BLaER1 treated with 17β-estradiol and CSF1 and Interleukin-3, amounts not matched to agents 10 nM and 100 nM (cell line): ENCODE measurements around the gene ZNF878.

Source experiments
- H3K27ac ChIP-seq, 11 experiments: shearing (Covaris generic); formaldehyde crosslinking; 2 replicates each; pipeline ENCODE4 v1.8.1; 2022
- H3K27me3 ChIP-seq, 11 experiments: shearing (Covaris generic); formaldehyde crosslinking; 2 replicates each; pipeline ENCODE4 v1.8.1; 2022
- H3K36me3 ChIP-seq, 11 experiments: shearing (Covaris generic); formaldehyde crosslinking; 2 replicates each; pipeline ENCODE4 v1.8.1; 2022
- H3K4me1 ChIP-seq, 10 experiments: shearing (Covaris generic); formaldehyde crosslinking; 2 replicates each; pipeline ENCODE4 v1.8.1; 2022
- H3K4me2 ChIP-seq, 11 experiments: shearing (Covaris generic); formaldehyde crosslinking; 2 replicates each; pipeline ENCODE4 v1.8.1; 2022
- H3K4me3 ChIP-seq, 10 experiments: shearing (Covaris generic); formaldehyde crosslinking; 2 replicates each; pipeline ENCODE4 v1.8.1; 2022
- H3K9ac ChIP-seq, 11 experiments: shearing (Covaris generic); formaldehyde crosslinking; 2 replicates each; pipeline ENCODE4 v1.8.1; 2022
- H3K9me3 ChIP-seq, 11 experiments: shearing (Covaris generic); formaldehyde crosslinking; replicated peaks in 1 of 11; 2 replicates each; pipeline ENCODE4 v1.8.1; 2022
- H4K20me1 ChIP-seq, 11 experiments: shearing (Covaris generic); formaldehyde crosslinking; 2 replicates each; pipeline ENCODE4 v1.8.1; 2022
- Cebpa-rat ChIP-seq, 11 experiments: shearing (Covaris generic); IDR thresholded peaks; 2 replicates each; pipeline ENCODE4 v1.8.1; 2022

Gene ZNF878

DNA sequence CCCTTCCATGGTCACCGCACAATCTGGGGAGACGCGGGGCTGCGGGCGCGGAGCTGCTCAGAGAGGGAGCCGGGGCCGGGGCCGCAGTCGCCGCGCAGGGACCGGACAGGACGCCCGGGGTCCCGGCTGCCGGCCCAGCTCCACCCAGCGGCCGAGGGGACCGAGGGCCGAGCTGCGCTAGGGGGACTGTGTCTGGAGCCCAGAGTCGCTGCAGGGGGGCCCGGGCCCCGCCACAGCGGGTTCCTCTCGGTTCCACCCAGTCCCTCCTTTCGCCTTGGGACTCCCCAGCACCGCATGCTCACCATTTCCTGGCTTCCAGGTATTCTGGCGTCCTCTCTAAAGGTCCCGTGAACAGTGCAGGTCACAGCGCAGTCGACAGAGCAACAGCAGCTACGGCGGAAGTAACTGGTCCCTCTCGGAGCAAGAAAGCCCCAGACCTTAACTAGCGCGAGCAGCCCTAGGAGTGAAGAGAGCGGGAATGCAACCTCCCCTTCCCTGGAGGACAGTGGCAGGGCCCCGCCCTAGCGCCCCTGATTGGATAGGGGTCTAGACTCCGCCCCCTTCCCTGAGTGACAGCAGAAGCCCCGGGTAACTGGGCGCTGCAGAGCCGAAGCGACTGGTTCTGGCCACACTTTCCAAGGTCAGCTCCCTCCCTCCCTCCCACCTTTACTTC, at the start of gene ZNF878:
Gene ZNF878 (minus strand): TSS at position 465 of the 673 bp plus-strand sequence. CDS start 160 bp downstream, at position 305.
- Histone ChIP-seq H3K27ac (peak within 1 kb of the TSS; percentile 21 to 82 (median 72); a peak in 21 of 22 replicates), H3K4me2 (peak within 1 kb of the TSS; percentile 86 to 99 (median 96)), H3K4me1 (peaks cover 8 to 13% (median 9%) of the 10 kb centered on the region in 10 experiments; a peak in 19 of 20 replicates), H3K9ac (peak within 1 kb of the TSS; percentile 76 to 87 (median 81)), H4K20me1 (no peaks in the 10 kb centered on the region; a peak in 1 of 22 replicates), H3K9me3 (peaks cover 26 to 38% (median 32%) of the 10 kb centered on the region in 11 experiments), H3K4me3 (peak within 1 kb of the TSS; percentile 74 to 84 (median 77)), H3K27me3 (no peaks in the 10 kb centered on the region), H3K36me3 (peaks cover 4 to 28% (median 16%) of the 10 kb centered on the region in 11 experiments)
- no peak for TF ChIP-seq Cebpa-rat (IDR thresholded peaks at IDR 0.05)

DNA sequence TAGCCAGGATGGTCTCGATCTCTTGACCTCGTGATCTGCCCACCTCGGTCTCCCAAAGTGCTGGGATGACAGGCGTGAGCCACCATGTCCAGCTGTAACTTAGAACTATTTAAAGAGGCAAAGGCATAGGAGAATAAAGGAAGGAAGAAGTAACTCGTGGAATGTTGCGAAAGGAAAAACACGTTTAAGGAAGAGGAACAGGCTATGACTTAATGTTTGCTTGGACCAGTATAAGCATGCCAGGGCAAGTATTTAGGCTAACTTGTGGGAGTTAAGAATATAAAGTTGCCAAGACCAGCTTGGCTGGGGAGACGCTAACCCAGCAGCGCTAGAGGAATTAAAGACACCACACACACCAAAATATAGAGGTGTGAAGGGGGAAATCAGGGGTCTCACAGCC, 45.3 kb upstream of the ZNF878 start:
- Histone ChIP-seq H3K4me1 (peaks cover 9 to 11% (median 10%) of the 10 kb centered on the region in 10 experiments; a peak in 19 of 20 replicates), H3K4me2 (no peak overlapping the region), H3K4me3 (peak overlapping the region in 2 of 10 experiments; percentile 1 to 33; a peak in 2 of 20 replicates), H3K36me3 (peaks cover 0 to 87% (median 80%) of the 10 kb centered on the region in 11 experiments), H3K27ac (no peak overlapping the region), H3K9ac (no peak overlapping the region), H4K20me1 (no peaks in the 10 kb centered on the region), H3K27me3 (no peaks in the 10 kb centered on the region), H3K9me3 (peaks cover 0 to 72% (median 0%) of the 10 kb centered on the region in 11 experiments; a peak in 19 of 22 replicates)
- TF ChIP-seq Cebpa-rat (IDR thresholded peaks at IDR 0.05): no peak

DNA sequence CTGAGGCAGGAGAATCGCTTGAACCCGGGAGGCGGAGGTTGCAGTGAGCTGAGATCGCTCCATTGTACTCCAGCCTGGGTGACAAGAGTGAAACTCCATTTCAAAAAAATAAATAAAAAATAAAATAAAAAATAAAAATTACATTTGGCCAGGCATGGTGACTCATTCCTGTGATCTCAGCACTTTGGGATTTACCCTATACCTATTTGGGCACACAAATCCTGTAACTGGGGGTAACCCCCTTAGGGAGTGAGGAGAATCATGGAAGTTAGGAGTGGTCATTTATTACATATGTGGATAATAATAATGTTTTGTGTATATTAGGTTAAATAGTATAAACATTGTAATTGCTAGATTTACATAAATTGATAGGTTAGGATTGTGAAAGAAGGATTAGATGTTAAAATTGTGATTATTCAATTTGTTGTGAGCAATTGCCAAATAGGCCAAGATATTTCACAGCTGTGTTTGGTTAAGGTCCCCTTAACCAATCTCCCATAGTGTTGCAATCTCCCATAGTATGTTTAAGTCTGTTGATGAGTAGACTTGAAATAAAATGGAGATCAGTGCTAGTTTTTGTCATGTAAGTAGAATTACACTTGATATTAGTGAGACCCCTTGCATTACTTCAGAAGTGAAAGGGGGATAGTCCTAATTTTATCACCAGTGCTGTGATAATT, 42.5 kb upstream of the ZNF878 start:
- H3K4me1 ChIP-seq: peaks cover 22 to 27% (median 24%) of the 10 kb centered on the region in 10 experiments
- H3K36me3 ChIP-seq: peaks cover 0 to 67% (median 62%) of the 10 kb centered on the region in 11 experiments
- no peak overlapping the region for H3K9ac ChIP-seq
- peak overlapping the region in 2 of 10 experiments; percentile 4 to 19; a peak in 1 of 20 replicates for H3K4me3 ChIP-seq
- no peak for TF ChIP-seq Cebpa-rat (IDR thresholded peaks at IDR 0.05)
- H3K27ac ChIP-seq: no peak overlapping the region
- H3K27me3 ChIP-seq: no peaks in the 10 kb centered on the region
- no peaks in the 10 kb centered on the region for H4K20me1 ChIP-seq
- H3K9me3 ChIP-seq: peaks cover 0 to 64% (median 0%) of the 10 kb centered on the region in 11 experiments; a peak in 19 of 22 replicates
- H3K4me2 ChIP-seq: no peak overlapping the region

DNA sequence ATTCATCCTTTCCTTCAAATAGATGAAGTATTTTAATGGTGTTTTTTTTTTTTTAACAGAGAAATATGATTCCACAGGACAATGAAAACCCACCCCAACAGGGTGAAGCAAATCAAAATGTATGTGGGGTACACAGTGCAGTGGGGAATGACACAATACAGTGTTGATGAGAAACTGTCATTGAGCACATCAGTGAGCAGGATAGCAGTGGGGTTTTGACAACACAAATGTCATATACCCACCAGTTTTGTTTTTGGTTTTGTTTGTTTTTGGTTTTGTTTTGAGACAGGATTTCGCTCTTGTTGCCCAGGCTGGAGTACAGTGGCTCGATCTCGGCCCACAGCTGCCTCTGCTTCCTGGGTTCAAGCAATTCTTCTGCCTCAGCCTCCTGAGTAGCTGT, 41.0 kb upstream of the ZNF878 start:
- H3K9me3 ChIP-seq: peaks cover 0 to 50% (median 0%) of the 10 kb centered on the region in 11 experiments; a peak in 19 of 22 replicates
- H4K20me1 ChIP-seq: no peaks in the 10 kb centered on the region
- no peak for TF ChIP-seq Cebpa-rat (IDR thresholded peaks at IDR 0.05)
- no peaks in the 10 kb centered on the region for H3K27me3 ChIP-seq
- peaks cover 22 to 27% (median 24%) of the 10 kb centered on the region in 10 experiments for H3K4me1 ChIP-seq
- no peak overlapping the region for H3K27ac ChIP-seq
- H3K4me3 ChIP-seq: peak overlapping the region in 5 of 10 experiments; percentile 76 to 94 (median 84); a peak in 7 of 20 replicates
- peaks cover 0 to 52% (median 48%) of the 10 kb centered on the region in 11 experiments; a peak in 21 of 22 replicates for H3K36me3 ChIP-seq
- no peak overlapping the region for H3K9ac ChIP-seq
- peak overlapping the region; percentile 64 to 92 (median 79); a peak in 20 of 22 replicates for H3K4me2 ChIP-seq

DNA sequence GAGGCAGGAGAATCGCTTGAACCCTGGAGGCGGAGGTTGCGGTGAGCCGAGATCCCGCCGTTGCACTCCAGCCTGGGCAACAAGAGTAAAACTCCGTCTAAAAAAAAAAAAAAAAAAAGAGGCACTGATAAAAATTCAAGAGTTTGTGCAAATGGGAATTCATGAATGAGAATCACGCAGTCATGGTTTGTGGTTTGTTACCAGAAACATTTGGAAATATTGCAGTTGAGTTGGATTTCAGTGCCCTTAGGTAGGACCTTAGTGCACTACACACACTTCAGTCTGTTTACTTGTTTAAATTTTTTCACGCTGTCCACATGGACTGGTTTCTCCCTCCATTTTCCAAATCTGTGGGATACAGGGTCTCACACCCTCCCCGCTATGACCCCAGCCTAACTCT, 40.2 kb upstream of the ZNF878 start:
- no peak for TF ChIP-seq Cebpa-rat (IDR thresholded peaks at IDR 0.05)
- Histone ChIP-seq H3K9ac (peak overlapping the region; percentile 86 to 97 (median 92)), H3K4me3 (peak overlapping the region; percentile 74 to 94 (median 82)), H4K20me1 (no peaks in the 10 kb centered on the region), H3K27me3 (no peaks in the 10 kb centered on the region), H3K27ac (peak overlapping the region; percentile 66 to 97 (median 90)), H3K4me2 (peak overlapping the region; percentile 64 to 92 (median 79)), H3K36me3 (peaks cover 0 to 44% (median 40%) of the 10 kb centered on the region in 11 experiments; a peak in 21 of 22 replicates), H3K4me1 (peaks cover 22 to 27% (median 24%) of the 10 kb centered on the region in 10 experiments), H3K9me3 (peaks cover 0 to 41% (median 2%) of the 10 kb centered on the region in 11 experiments; a peak in 20 of 22 replicates)

DNA sequence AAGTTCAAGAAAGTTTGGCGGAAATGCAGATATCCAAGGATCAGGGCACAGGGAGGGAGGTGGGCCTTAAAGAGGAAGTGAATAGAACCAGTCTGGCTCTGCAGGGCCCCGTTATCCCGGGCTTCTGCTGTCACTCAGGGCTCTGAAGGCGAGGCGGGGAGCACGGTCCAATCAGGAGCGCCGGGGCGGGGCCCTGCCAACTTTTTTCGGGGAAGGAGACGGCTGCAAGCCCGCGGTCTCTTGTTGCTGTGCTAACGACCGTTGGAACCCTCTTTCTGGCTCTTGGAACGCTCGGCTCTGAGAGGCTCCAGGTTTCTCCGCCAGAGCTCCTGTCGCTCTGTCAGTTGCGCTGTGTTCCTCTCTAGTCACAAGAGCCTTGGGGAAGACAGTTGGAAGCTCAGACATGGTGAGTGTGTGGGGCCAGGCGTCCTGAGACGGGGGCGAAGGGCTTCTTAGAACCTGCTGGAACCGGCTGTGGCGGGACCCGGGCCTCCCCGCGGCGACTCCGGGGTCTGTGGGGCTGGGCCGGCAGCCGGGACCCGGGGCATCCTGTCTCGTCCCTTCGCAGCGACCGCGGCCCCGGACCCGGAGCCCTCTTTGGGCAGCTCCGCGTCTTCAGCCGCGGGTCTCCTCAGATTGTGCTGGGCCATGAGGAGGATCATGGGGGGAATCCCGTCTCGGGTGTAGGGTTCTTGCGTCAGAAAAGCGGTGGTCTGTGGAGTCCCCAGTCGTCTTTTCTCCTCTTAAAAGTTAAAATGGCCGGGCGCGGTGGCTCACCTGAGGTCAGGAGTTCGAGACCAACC, 39.5 kb upstream of the ZNF878 start:
- peak overlapping the region; percentile 66 to 97 (median 90) for H3K27ac ChIP-seq

DNA sequence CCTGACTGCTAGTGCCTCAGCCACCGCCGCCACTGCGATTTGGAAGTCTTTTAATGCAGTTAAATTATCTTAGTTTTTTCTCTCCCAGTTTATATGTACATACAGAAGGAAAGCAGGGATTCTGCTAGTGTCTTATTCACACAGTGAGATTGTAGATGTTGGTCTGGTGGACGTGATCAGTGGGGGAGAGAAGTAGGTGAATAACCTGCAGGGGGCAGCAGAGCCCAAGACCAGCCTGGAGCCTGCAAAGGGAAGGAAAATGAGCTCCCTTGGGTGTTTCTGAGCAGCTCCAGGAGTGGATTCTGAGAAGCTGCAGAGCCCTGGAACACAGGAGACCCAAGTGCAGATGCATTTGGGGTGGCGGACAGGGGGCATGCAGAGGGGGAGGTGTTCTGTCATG, 38.0 kb upstream of the ZNF878 start:
- H3K9ac ChIP-seq: no peak overlapping the region
- H3K27me3 ChIP-seq: no peaks in the 10 kb centered on the region
- H4K20me1 ChIP-seq: no peaks in the 10 kb centered on the region
- H3K9me3 ChIP-seq: peaks cover 2 to 28% (median 19%) of the 10 kb centered on the region in 11 experiments; a peak in 21 of 22 replicates
- TF ChIP-seq Cebpa-rat (IDR thresholded peaks at IDR 0.05): no peak
- no peak overlapping the region for H3K27ac ChIP-seq
- peak overlapping the region in 7 of 11 experiments; percentile 1 to 83 (median 77); a peak in 11 of 22 replicates for H3K4me2 ChIP-seq
- H3K4me3 ChIP-seq: no peak overlapping the region
- H3K36me3 ChIP-seq: peaks cover 0 to 25% (median 20%) of the 10 kb centered on the region in 11 experiments; a peak in 20 of 22 replicates
- peaks cover 22 to 27% (median 24%) of the 10 kb centered on the region in 10 experiments for H3K4me1 ChIP-seq

More for the DNA sequence above, 39.5 kb upstream of the ZNF878 start:
- Histone ChIP-seq H3K4me2 (peak overlapping the region; percentile 64 to 92 (median 79)), H3K9me3 (peaks cover 0 to 34% (median 7%) of the 10 kb centered on the region in 11 experiments; a peak in 20 of 22 replicates), H3K27me3 (no peaks in the 10 kb centered on the region), H3K4me3 (peak overlapping the region; percentile 74 to 94 (median 82)), H3K9ac (peak overlapping the region; percentile 86 to 97 (median 92)), H4K20me1 (no peaks in the 10 kb centered on the region), H3K4me1 (peaks cover 22 to 27% (median 24%) of the 10 kb centered on the region in 10 experiments), H3K36me3 (peaks cover 0 to 37% (median 33%) of the 10 kb centered on the region in 11 experiments; a peak in 20 of 22 replicates)
- no peak for TF ChIP-seq Cebpa-rat (IDR thresholded peaks at IDR 0.05)
